Thymus (tissue), 11 donors: ENCODE data around the gene CARMIL3. TPM values are rescaled to one million over a fixed set of nuclear protein-coding genes. Genes with fewer than 3 reads are reported as not detected.
"Not testable (repeated sequence)": the region's sequence is repeated elsewhere in the genome, so short reads cannot be mapped to it uniquely, and the experiment has no call there.

ENCODE experiments used
- DNase-seq, 9 donors: peaks; one replicate each; pipeline ENCODE4 v3.0.0-alpha.2; 2013; ENCODE audit warnings: low spot score in 9 of 9, low read depth in 6 of 9, missing footprints in 1 of 9
- H3K27ac ChIP-seq, 2 donors: one replicate each; pipeline ENCODE4 v1.5.1; 2013; ENCODE audit warnings: control low read depth in 1 of 2, low read depth in 1 of 2, low read length in 1 of 2, mild to moderate bottlenecking in 1 of 2, moderate library complexity in 1 of 2
- H3K27me3 ChIP-seq, 2 donors: one replicate each; pipeline ENCODE4 v1.5.1; 2013; ENCODE audit warnings: low read length in 1 of 2; ENCODE audit not compliant: control insufficient read depth in 2 of 2, insufficient read depth in 1 of 2
- H3K36me3 ChIP-seq, 2 donors: one replicate each; pipeline ENCODE4 v1.5.1; 2013; ENCODE audit warnings: low read length in 1 of 2, mild to moderate bottlenecking in 1 of 2, moderate library complexity in 1 of 2; ENCODE audit not compliant: control insufficient read depth in 2 of 2, insufficient read depth in 2 of 2
- H3K4me1 ChIP-seq, 2 donors: one replicate each; pipeline ENCODE4 v1.5.1; 2013; ENCODE audit warnings: low read length in 2 of 2; ENCODE audit not compliant: control insufficient read depth in 2 of 2, insufficient read depth in 2 of 2
- H3K4me3 ChIP-seq, 2 donors: one replicate each; pipeline ENCODE4 v1.5.1; 2013; ENCODE audit warnings: low read length in 2 of 2, control low read depth in 1 of 2, mild to moderate bottlenecking in 1 of 2
- H3K9me3 ChIP-seq, 2 donors: one replicate each; pipeline ENCODE4 v1.5.1; 2013; ENCODE audit warnings: low read length in 1 of 2, mild to moderate bottlenecking in 1 of 2; ENCODE audit not compliant: control insufficient read depth in 2 of 2, insufficient read depth in 1 of 2
- WGBS: extraction: QIAGEN DNeasy Blood & Tissue Kit; methylation state at CpG from one replicate; pipeline ENCODE4 v1.1.7; 2013; 5-methylcytosine and 5-hydroxymethylcytosine counted together
- polyA plus RNA-seq: library from polyadenylated mRNA; stranded (reverse); fragments of 200-250 nt; gene quantifications from one replicate; pipeline ENCODE4 v1.2.3, GENCODE V29; 2013
- total RNA-seq: library from RNA; stranded (reverse); fragments of 120-200 nt; gene quantifications from one replicate; pipeline ENCODE4 v1.2.4, GENCODE V29; 2013
- donor health status: healthy.

The CARMIL3 gene
- total and polyA plus RNA-seq, 2 donors: 0.52 to 0.89 TPM

DNA sequence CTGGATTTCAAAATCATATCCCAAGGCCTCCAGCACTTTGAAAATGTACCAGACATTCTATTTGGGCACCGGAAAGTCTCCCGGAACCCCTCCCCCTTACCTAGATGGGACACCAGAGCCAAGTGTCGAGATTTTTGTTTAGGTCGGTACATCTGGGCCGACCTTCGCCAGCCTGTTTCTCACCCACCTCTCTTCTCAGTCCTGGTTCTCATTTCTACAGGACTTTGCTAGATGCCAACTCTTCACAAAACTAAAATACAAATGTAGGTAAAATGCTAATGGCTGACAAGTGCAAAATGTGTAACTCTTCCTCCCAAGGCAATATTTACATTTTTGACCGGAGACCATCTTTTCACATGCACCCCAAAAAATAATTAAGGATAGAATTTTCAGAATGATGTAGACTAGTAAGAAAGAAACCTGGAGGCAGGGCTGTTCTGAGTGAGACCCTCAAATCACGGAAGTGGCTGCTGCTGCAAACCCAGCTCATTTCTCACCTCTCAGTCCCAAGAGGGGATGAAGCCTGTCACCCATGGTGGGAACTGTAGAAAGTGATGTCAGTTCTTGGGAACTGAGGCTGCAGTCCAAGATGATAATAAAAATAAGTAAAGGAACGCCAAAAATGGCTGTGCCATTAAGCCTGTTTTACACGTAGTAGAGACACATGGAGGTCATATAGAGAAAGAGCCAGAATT is 14.7 kb upstream of the CARMIL3 start:
- not testable (repeated sequence) for H3K36me3 ChIP-seq
- WGBS: 56% methylated on average over 10 of the region's 10 CpGs

GRCh38 chr14:24037658-24038037 is 14.2 kb upstream of the CARMIL3 start:
- Histone ChIP-seq H3K27me3 (no peaks in the 10 kb centered on the region), H3K4me1 (peaks cover 0 to 14% of the 10 kb centered on the region in 2 donors), H3K9me3 (peaks cover 0 to 14% of the 10 kb centered on the region in 2 donors), H3K27ac (no peak overlapping the region), H3K4me3 (no peak overlapping the region), H3K36me3 (no peaks in the 10 kb centered on the region)
- WGBS: 96% methylated on average over 14 of the region's 14 CpGs
- no peak for DNase-seq

More for the DNA sequence above, 14.7 kb upstream of the CARMIL3 start:
- DNase-seq, H3K27me3 ChIP-seq, H3K27ac ChIP-seq: not testable (repeated sequence)
- Histone ChIP-seq H3K4me1 (peaks cover 0 to 14% of the 10 kb centered on the region in 2 donors), H3K9me3 (peaks cover 0 to 20% of the 10 kb centered on the region in 2 donors), H3K4me3 (peak overlapping the region; percentile 52 to 57)

DNA sequence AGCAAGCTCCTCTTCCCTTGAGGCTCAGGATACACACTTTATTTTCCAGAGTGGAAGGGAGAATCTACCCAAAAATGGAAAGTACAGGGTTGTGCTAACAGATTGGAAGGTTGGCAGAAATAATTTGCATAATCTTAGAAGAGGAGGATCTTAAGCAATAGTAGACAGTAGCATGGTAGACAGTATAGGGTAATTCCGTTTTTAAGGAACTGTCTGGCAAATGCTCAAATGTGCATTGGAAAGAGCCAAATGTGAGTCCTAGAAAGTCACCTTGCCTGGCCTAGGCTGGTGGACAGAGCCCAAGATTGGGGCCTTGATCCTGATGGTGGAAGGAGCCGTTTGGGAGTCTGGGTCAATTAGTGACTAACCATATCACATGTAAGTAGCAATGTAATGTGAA is 13.1 kb upstream of the CARMIL3 start:
- 97% methylated on average over 2 of the region's 2 CpGs for WGBS

GRCh38 chr14:24040692-24041091 is 11.1 kb upstream of the CARMIL3 start:
- Histone ChIP-seq H3K27me3 (no peaks in the 10 kb centered on the region), H3K36me3 (no peaks in the 10 kb centered on the region), H3K9me3 (no peaks in the 10 kb centered on the region), H3K4me3 (no peak overlapping the region), H3K4me1 (peaks cover 0 to 6% of the 10 kb centered on the region in 2 donors), H3K27ac (no peak overlapping the region)
- WGBS: 83% methylated on average over 2 of the region's 2 CpGs
- no peak for DNase-seq

More for the DNA sequence above, 13.1 kb upstream of the CARMIL3 start:
- DNase-seq: no peak
- Histone ChIP-seq H3K4me1 (peaks cover 0 to 14% of the 10 kb centered on the region in 2 donors), H3K36me3 (no peaks in the 10 kb centered on the region), H3K27me3 (no peaks in the 10 kb centered on the region), H3K9me3 (peaks cover 0 to 6% of the 10 kb centered on the region in 2 donors), H3K27ac (no peak overlapping the region), H3K4me3 (no peak overlapping the region)

GRCh38 chr14:24042746-24043145 is 9.1 kb upstream of the CARMIL3 start:
- DNase-seq: no peak
- no peak overlapping the region for H3K27ac ChIP-seq
- H3K27me3 ChIP-seq: no peaks in the 10 kb centered on the region
- H3K4me1 ChIP-seq: peaks cover 0 to 1% of the 10 kb centered on the region in 2 donors
- 82% methylated on average over 5 of the region's 5 CpGs for WGBS
- H3K36me3 ChIP-seq: no peaks in the 10 kb centered on the region
- no peak overlapping the region for H3K4me3 ChIP-seq
- H3K9me3 ChIP-seq: no peaks in the 10 kb centered on the region

GRCh38 chr14:24049002-24049401 is 2.8 kb upstream of the CARMIL3 start:
- H3K27ac ChIP-seq, DNase-seq, H3K4me3 ChIP-seq, H3K36me3 ChIP-seq, H3K9me3 ChIP-seq: not testable (repeated sequence)
- H3K4me1 ChIP-seq: peaks cover 3 to 15% of the 10 kb centered on the region in 2 donors
- WGBS: 59% methylated on average over 2 of the region's 2 CpGs
- peaks cover 3 to 28% of the 10 kb centered on the region in 2 donors for H3K27me3 ChIP-seq

- H3K36me3 ChIP-seq, H3K4me3 ChIP-seq, H3K9me3 ChIP-seq, DNase-seq, H3K27ac ChIP-seq: not testable (repeated sequence)
- Histone ChIP-seq H3K27me3 (peaks cover 3 to 33% of the 10 kb centered on the region in 2 donors), H3K4me1 (peaks cover 3 to 15% of the 10 kb centered on the region in 2 donors)
- 93% methylated on average over 8 of the region's 8 CpGs for WGBS
These were observed 1.1 kb upstream of the CARMIL3 start for GRCh38 chr14:24050753-24051152.

- Histone ChIP-seq H3K4me1 (peaks cover 3 to 15% of the 10 kb centered on the region in 2 donors), H3K27ac (no peak overlapping the region), H3K36me3 (no peaks in the 10 kb centered on the region), H3K9me3 (peaks cover 0 to 3% of the 10 kb centered on the region in 2 donors), H3K27me3 (peaks cover 3 to 33% of the 10 kb centered on the region in 2 donors), H3K4me3 (peak overlapping the region; percentile 42 to 58)
- peak in 1 of 9 donors; percentile 9 for DNase-seq
- 42% methylated on average over 20 of the region's 20 CpGs for WGBS
These were observed 527 bp upstream of the CARMIL3 start for GRCh38 chr14:24051176-24051788.
